SU-DHL-6 (cell line): ENCODE results near the gene HEY2.

Experiments used
- EZH2phosphoT487 ChIP-seq: fragments of 200-600 bp; sonication (generic), shearing (Covaris generic); conservative IDR thresholded peaks from 2 replicates; pipeline ENCODE4 v1.6.1; 2018; ENCODE audit warnings: mild to moderate bottlenecking, antibody characterized with exemption, low read length, moderate library complexity, mixed read lengths
- TF ChIP-seq, protein P1 (sequence below): fragments of 200-600 bp; sonication (generic); IDR thresholded peaks from one replicate; pipeline ENCODE4 v1.5.1; 2017; ENCODE audit warnings: antibody characterized with exemption, mild to moderate bottlenecking, low read length, moderate library complexity; ENCODE audit not compliant: insufficient read depth, poor library complexity, severe bottlenecking

GRCh38 chr6:125727216-125727615, 22.2 kb upstream of the HEY2 start:
- TF ChIP-seq, protein P1, sequence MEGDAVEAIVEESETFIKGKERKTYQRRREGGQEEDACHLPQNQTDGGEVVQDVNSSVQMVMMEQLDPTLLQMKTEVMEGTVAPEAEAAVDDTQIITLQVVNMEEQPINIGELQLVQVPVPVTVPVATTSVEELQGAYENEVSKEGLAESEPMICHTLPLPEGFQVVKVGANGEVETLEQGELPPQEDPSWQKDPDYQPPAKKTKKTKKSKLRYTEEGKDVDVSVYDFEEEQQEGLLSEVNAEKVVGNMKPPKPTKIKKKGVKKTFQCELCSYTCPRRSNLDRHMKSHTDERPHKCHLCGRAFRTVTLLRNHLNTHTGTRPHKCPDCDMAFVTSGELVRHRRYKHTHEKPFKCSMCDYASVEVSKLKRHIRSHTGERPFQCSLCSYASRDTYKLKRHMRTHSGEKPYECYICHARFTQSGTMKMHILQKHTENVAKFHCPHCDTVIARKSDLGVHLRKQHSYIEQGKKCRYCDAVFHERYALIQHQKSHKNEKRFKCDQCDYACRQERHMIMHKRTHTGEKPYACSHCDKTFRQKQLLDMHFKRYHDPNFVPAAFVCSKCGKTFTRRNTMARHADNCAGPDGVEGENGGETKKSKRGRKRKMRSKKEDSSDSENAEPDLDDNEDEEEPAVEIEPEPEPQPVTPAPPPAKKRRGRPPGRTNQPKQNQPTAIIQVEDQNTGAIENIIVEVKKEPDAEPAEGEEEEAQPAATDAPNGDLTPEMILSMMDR, result no peak
- TF ChIP-seq EZH2phosphoT487, result no peak
